GM10266 (cell line): ENCODE results near the gene PAN3.

Source experiments
- DNase-seq: peaks from one replicate; pipeline ENCODE4 v3.0.0; 2012; ENCODE audit errors: extremely low spot score
- TF ChIP-seq, protein P1 (sequence below): IDR thresholded peaks from 2 replicates; pipeline ENCODE4 v1.5.1; 2012; ENCODE audit warnings: mild to moderate bottlenecking, low read depth; ENCODE audit not compliant: control insufficient read depth, insufficient read depth; ENCODE audit errors: missing control alignments

PAN3 gene

DNA sequence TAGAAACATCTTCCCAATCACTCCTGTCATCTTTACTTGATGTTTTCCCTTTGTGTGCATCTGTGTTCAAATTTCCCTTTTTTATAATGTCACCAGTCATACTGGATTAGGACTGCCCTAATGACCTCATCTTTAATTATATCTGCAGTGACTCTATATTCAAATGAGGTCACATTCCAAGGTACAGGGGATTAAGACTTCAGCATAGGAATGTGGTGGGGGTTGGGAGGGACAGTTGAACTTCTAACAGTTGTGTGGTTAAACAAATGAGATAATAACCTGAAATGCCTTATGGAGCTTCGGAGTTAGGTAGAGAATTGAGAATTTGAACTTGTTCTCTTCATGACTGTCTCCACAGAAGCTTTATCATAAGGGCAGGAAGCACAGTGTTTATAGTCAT, 23.0 kb downstream of the PAN3 start:
- DNase-seq = no peak
- TF ChIP-seq, protein P1, sequence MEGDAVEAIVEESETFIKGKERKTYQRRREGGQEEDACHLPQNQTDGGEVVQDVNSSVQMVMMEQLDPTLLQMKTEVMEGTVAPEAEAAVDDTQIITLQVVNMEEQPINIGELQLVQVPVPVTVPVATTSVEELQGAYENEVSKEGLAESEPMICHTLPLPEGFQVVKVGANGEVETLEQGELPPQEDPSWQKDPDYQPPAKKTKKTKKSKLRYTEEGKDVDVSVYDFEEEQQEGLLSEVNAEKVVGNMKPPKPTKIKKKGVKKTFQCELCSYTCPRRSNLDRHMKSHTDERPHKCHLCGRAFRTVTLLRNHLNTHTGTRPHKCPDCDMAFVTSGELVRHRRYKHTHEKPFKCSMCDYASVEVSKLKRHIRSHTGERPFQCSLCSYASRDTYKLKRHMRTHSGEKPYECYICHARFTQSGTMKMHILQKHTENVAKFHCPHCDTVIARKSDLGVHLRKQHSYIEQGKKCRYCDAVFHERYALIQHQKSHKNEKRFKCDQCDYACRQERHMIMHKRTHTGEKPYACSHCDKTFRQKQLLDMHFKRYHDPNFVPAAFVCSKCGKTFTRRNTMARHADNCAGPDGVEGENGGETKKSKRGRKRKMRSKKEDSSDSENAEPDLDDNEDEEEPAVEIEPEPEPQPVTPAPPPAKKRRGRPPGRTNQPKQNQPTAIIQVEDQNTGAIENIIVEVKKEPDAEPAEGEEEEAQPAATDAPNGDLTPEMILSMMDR = no peak

DNA sequence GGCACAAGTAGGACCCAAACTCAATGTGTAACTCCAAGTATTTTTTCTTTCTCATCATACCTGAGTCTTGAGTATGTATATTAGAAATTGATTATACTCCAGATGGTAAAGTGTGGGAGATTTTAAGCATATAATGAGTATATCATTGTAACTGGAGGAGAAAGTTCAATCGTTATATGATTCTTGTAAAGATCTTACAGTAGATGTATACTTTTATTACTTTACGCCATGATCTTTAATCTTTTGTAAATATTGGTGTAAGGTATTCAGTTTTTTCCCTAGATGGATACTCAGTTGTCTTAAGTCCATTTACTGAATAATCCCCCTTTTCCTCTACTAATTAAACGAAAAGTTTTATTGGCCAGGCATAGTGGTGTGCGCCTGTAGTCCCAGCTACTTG, 25.2 kb downstream of the PAN3 start:
- TF ChIP-seq, protein P1 = no peak
- no peak for DNase-seq

DNA sequence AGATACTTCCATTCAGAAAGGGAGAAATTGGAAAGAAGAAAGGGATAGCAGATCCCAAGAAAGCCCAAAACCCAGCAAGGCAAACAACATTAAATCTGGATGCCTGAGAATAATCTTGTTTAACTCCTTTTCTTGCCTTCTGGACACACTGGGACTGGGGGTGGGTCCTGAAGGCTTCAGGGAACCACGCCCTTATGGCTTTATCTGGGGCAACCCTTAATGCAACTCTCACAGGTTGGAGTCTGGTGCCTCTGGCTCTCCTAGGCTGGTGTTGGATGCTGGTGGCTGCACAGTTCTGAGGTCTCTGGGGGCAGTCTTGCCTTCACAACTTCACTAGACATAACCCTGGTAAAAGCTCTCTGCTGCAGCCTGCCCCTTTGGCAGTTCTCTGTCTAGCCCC, 27.9 kb downstream of the PAN3 start:
- TF ChIP-seq, protein P1 = no peak
- DNase-seq = no peak

DNA sequence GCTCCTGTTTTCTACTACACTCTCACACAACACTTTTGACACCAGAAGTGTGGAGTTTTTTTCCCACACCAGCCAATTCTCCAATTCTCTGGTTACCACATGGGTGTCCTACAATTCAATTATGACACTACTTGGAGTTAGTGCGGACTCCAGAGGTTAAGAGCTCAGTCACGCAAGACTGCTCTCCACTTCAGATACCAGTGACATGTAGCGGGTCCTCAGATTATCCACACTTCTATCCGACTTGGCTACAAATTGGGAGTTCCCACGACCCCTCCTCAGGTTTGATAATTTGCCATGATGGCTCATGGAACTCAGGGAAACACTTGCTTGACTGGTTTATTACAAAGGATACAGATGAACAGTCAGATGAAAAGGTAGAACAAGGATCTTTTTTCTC, 32.9 kb downstream of the PAN3 start:
- DNase-seq = no peak
- TF ChIP-seq, protein P1 = no peak

DNA sequence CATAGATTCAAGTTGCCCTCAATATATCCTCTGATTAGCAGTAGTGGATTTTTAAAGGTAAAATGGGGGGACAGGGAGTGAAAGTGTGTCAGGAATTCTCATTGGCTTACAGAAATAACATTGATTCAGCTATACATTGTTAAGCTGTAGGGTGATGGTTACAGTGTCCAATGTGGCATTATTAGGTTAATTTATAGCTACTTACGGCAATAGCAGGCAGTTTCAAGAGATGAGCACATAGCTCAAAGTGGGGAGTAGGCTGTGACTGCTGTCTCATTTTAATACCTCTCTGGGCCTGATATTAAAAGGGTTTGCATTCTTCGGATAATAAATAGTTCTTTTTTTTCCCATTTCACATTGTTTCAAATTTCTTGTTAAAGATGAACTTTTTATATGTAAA, 34.6 kb downstream of the PAN3 start:
- TF ChIP-seq, protein P1 = no peak
- no peak for DNase-seq

DNA sequence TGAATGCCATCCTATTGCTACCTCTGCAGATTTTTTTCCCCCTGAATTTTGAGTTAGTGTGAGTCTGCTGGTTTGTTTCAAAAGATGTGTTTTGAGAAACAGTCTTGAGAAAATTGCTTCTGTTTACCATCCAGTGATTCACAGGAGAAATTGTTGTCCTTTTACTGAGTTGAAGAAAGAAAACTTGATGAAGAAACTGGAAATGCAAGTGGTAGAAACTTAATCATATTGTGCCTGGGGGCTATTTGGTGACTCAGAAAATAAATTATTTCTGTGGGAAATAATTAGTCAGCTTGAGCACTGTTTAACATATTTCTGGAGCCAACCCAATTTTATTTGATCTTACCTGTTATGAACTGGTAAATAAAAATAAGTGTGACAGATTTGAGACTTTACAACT, 35.4 kb downstream of the PAN3 start:
- no peak for DNase-seq
- TF ChIP-seq, protein P1 = no peak

DNA sequence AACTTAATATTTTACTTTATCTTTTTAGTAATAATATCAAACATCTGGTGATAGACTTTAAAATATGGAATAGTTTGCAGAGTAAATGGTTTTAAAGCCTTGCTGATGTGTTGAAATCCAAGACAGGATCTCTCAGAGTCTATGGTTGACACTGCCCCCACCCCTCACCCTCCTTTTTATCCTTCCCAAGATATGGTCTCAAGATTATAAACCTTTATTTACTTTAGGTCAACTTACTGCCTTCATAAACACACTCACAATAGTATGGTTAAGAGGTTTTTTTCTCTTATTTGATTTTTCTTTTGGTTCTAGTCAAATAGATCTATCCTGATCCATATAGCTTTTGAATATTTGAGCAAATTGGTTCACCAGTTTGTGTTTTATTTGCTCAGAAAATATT, 39.0 kb downstream of the PAN3 start:
- TF ChIP-seq, protein P1 = no peak
- no peak for DNase-seq
